Measurements from ENCODE around the gene CABP4.

Gene CABP4

DNA sequence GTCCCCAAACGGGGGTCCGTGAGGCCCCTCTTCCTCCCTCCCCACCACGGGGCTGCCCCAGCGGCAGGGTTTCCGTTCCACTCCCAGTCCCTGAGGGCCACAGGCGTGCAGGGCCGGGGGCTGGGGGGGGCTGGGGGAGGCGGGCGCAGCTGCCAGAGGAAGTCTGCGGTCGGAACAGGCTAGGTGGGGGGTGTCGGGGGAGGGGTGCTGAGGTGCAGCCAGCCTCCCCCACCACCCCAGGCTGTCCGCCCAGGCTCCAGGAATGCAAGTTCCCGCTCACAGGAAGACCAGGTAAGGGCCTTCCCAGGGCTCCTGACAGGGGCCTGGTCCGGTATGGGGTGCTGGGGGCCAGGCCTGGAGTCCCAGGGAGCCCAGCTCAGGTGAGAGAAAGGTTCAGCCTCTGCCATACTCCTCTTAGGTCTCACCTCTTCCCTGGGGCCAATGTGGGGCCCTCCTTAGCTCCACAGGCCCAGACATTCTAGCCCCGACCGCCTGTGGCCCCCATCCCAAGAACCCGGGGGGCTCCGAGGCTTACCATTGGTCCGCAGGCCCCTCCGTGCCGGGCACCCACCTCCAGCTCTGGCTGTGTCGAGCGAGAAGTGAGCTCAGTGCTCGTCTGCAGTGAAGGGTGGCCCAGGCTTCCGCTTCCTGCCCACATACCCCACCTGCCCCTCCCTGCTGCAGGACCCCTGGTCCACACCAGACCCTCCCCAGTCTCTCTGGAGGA lies 17.9 kb upstream of the CABP4 start, which contains the start of gene PTPRCAP:
PTPRCAP (minus strand) TSS at position 601 of the 727 bp plus-strand sequence; CDS start at position 538, 63 bp downstream.
- no peak within 1 kb of the TSS for H3K4me3 ChIP-seq (ENCODE audit: low read length)
- DNase-seq (ENCODE audit: low read depth), result no peak
- TF ChIP-seq, protein P1, sequence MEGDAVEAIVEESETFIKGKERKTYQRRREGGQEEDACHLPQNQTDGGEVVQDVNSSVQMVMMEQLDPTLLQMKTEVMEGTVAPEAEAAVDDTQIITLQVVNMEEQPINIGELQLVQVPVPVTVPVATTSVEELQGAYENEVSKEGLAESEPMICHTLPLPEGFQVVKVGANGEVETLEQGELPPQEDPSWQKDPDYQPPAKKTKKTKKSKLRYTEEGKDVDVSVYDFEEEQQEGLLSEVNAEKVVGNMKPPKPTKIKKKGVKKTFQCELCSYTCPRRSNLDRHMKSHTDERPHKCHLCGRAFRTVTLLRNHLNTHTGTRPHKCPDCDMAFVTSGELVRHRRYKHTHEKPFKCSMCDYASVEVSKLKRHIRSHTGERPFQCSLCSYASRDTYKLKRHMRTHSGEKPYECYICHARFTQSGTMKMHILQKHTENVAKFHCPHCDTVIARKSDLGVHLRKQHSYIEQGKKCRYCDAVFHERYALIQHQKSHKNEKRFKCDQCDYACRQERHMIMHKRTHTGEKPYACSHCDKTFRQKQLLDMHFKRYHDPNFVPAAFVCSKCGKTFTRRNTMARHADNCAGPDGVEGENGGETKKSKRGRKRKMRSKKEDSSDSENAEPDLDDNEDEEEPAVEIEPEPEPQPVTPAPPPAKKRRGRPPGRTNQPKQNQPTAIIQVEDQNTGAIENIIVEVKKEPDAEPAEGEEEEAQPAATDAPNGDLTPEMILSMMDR (IDR thresholded peaks at IDR 0.05; ENCODE audit: insufficient read depth, low read depth, low read length, missing control alignments), result no peak

DNA sequence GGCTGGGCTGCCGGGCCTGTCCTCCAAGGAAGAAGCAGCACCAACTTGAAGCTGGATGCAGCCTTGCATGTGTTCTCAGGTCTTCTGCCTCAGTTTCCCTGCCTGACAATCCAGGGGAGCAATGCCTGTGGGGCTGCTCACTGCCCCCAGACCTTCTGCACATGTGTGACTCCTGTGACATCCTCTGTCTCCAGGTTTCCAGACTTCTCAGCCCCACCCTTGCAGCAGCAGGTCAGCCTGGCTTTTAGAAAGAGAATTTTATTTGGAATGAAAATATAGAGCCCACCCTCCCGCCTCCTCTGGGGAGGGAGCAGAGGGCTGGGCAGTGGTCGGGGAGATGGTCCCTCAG lies 17.4 kb upstream of the CABP4 start:
- TF ChIP-seq, protein P1 (IDR thresholded peaks at IDR 0.05; ENCODE audit: insufficient read depth, low read depth, low read length, missing control alignments), result no peak
- no peak overlapping the region for H3K4me3 ChIP-seq (ENCODE audit: low read length)
- no peak for DNase-seq (ENCODE audit: low read depth)

DNA sequence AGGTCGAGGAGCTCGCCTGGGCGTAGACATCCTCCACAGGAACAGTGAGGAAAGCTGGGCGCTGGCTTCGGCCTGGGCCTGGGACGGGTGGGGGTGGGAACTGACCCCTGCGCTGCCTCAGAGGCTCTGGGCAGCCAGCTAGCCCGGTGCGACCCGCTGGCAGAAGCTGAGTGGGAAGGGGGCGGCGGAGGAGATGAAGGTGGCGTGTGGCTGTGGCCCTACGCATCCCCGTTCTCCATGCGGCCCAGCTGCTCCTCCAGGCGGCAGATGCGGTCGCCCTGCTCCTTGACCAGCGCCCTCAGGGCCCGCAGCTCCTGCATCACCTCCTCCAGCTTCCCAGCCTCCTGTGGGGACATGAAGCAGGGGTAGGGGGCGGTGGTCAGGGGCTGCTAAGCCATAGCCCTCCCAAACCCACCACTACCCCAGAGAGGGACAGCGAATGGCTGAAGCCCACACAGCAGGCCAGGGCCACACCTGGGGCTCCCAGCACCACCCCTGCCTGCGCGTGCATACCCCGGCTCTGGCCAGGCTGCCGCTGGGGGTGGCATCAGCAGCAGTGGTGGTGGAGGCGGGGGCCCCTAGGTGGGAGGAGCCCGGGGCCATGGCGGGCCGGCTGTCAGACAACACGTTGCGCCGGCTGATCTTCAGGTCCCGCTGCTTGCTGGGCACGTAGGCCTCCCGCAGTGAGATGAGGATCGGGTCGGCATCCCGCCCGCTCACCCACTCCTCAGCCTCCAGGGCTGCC lies 16.8 kb upstream of the CABP4 start:
- H3K4me3 ChIP-seq (ENCODE audit: low read length), result no peak overlapping the region
- TF ChIP-seq, protein P1 (IDR thresholded peaks at IDR 0.05; ENCODE audit: insufficient read depth, low read depth, low read length, missing control alignments), result no peak
- DNase-seq (ENCODE audit: low read depth), result no peak

DNA sequence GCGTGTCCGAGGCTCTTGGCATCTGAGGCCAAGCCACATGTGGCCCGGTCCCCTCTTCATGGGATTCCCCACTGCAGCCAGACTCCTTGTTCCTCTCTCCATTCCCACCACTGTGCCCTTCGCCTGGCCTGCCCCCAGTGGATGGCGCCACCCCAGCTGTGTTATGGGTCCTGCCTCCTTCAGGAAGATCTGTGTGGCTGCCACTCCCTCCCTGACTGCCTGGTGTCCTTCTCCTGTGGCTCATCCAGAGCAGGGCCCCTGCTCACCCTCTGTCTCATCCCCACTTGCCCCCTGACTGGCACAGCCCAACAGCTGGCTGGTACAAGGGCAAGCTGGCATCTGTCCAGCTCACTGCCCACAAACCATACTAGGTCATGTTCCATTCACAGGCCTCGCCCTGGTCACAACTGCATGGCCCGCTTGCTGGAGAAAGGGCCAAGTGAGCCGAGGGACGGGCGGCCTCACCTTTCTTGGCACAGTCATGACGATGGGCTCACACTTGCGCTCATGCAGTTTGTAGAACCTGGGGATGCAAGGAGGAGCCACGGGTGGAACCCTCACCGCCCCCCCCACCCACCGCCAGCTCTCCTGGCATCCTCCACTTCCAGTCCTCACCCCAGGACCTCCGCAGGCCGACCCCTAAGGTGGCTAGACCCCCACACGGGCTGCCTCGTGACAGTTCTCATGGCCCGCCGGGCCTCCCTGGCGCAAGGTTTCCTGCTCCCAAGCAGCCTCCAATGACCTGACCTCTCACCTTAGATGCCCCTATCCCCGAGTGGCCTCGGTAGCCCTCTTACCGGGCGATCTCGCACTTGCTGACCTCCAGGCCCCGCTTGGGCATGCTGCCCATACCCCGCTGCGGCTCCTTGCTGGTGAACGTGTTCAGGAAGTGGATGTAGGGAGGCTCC lies 15.6 kb upstream of the CABP4 start:
- peak; percentile 53 for DNase-seq (ENCODE audit: low read depth)

DNA sequence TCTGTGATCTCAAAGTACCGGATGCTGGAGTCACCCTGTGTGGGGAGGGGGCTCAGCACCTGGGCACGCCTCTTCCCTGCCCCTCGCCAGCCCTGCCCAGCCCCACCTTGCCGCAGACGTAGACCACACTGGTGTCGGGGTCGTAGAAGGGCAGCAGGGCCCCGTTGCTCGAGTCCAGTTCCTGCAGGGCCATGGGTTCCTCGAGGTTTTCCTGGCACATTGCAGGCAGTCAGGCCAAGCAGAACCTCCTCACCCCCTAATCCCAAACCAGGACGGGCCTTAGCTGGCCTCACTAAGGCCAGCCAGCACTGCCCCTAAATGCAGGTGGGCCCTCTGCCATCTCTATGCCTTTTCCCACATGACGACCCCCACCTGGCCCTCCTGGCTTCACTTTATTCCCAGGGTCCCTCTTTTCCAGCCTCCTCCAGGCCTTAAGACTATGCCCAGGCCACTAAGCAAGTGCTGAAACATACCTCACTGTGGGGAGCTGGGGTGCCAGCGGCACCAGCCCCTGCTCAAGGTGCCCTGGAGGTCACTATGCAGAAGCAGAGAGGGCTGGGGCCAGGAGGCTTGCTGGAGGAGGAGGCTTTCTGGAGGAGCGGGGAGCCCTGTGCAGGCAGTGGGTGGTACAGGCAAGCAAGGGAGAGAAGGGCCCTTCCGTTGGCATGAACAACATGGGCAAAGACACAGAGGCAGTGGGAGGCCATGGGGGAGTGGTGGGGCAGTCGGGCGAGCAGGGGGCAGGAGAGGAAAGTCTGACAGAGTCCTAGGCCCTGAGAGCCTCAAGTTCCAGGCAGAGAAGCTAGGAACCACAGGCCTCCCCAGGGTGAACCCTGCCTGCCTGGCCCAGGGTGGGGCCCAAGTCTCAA lies 14.7 kb upstream of the CABP4 start:
- no peak for DNase-seq (ENCODE audit: low read depth)
- H3K4me3 ChIP-seq (ENCODE audit: low read length), result no peak overlapping the region
- TF ChIP-seq, protein P1 (IDR thresholded peaks at IDR 0.05; ENCODE audit: insufficient read depth, low read depth, low read length, missing control alignments), result no peak

More for the DNA sequence above, 15.6 kb upstream of the CABP4 start:
- TF ChIP-seq, protein P1 (IDR thresholded peaks at IDR 0.05; ENCODE audit: insufficient read depth, low read depth, low read length, missing control alignments), result peak; percentile 34
- H3K4me3 ChIP-seq (ENCODE audit: low read length), result no peak overlapping the region

DNA sequence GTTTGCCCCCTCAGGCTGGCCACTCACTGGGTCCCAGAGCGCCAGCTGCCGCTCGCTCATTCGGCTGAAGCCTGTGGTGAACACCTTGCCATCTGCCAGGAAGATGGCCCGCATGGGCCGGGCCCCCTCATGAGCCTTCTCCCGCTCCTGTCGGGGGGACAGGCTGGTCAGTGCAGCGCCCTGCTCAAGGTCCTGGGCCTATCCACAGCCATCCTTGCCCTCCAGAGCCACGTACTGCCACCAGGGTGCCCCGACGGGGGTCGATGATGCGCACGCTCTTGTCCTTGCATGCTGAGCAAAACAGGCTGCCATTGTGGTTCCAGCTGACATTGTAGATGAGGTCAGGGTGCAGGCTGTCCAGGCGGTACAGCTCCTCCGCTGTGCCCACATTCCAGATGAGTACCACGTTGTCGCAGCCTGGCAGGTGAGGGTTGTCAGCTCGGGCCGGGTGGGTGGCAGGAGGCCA lies 14.0 kb upstream of the CABP4 start:
- TF ChIP-seq, protein P1 (IDR thresholded peaks at IDR 0.05; ENCODE audit: insufficient read depth, low read depth, low read length, missing control alignments), result no peak
- no peak overlapping the region for H3K4me3 ChIP-seq (ENCODE audit: low read length)
- no peak for DNase-seq (ENCODE audit: low read depth)

Measured in epithelial cell of esophagus (primary cell).